GM23248 (cell line): Measurements from ENCODE around the gene NGEF.

Source experiments
- EZH2 ChIP-seq: fragments of 200-600 bp; sonication (generic); IDR thresholded peaks from 2 replicates; pipeline ENCODE4 v1.6.1; 2018; ENCODE audit warnings: antibody characterized with exemption, mild to moderate bottlenecking; ENCODE audit not compliant: insufficient read depth, poor library complexity, severe bottlenecking
- EZH2phosphoT487 ChIP-seq: fragments of 200-600 bp; sonication (generic); IDR thresholded peaks from 2 replicates; pipeline ENCODE4 v1.6.1; 2018; ENCODE audit warnings: antibody characterized with exemption, moderate library complexity, mild to moderate bottlenecking, low read depth; ENCODE audit not compliant: insufficient read depth

- TF ChIP-seq EZH2 (no peak), EZH2phosphoT487 (no peak)
These were observed 160.4 kb downstream of the NGEF start for GRCh38 chr2:232852676-232853075.
